DMS53 treated with DMSO at 0.1 percent for 48 hours (cell line): ENCODE data around the gene GDPD1.
"Not testable (repeated sequence)": the region's sequence is repeated elsewhere in the genome, so short reads cannot be mapped to it uniquely, and the experiment has no call there.

Experiments used
- DNase-seq: peaks from one replicate; lab custom pipeline; 2025; ENCODE audit not compliant: unreplicated experiment; lab: John Stamatoyannopoulos, UW

Gene GDPD1

GRCh38 chr17:59220328-59221158 lies at the start of gene GDPD1:
Gene GDPD1 (plus strand): TSS chr17:59220511. CDS start chr17:59220610, 99 bp downstream.
- peak; percentile 80 for DNase-seq

GRCh38 chr17:59172436-59173004 lies 47.8 kb upstream of the GDPD1 start:
- no peak for DNase-seq

DNA sequence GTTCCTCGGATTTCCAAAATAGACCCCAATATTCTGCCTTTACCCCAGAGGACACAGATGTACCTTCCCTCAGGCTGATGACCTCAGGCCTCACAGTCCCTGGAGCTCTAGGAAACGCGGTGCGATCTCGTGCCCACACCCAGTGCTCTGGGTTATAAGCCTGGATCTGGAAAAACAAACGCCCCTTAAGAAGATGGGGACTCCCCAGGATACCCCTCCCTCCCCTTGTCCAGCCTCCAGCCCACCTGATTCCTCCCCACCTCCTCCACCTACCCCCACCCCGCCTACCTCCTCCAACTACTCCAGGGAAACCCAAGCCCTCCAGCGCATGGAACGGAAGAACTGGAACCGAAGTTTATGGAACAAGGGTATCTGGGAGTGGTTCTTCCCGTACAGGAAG lies 45.6 kb upstream of the GDPD1 start:
- no peak for DNase-seq

- DNase-seq: no peak
These were observed 45.2 kb upstream of the GDPD1 start for GRCh38 chr17:59175076-59175475.

DNA sequence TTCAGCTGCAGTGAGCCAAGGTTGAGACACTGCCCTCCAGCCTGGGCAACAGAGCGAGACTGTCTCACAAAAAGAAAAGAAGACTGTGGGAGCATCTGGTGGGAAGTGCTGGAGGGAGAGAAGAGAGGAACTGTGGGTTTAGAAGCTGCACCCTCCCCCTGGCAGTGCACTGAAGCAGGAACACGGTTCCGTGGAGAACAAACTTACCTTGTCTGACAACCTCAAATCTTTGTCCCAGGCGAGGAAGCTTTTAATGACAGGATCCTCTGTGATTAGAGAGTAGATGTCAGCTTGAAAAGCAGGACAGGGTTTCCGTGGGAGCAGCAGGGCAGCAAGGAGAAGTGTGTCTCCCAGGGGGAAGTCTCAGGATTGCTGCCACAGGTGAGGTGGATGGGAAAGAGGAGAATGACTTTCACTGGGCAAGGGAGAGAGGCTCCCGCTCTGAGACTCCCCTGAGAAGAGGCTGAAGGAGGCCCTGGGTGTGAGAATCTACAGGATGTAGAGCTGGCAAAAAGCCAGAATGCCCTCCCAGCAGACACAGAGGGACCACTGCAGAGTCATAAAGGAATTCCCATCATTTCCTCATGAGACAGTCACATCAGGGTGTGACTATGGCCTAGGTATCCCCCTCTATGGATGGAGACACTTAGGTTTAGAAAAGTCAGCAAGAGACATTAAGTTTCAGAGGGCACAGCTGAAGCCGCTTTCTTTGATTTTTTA lies 41.9 kb upstream of the GDPD1 start:
- no peak for DNase-seq

GRCh38 chr17:59179601-59180000 lies 40.7 kb upstream of the GDPD1 start:
- DNase-seq: not testable (repeated sequence)

DNA sequence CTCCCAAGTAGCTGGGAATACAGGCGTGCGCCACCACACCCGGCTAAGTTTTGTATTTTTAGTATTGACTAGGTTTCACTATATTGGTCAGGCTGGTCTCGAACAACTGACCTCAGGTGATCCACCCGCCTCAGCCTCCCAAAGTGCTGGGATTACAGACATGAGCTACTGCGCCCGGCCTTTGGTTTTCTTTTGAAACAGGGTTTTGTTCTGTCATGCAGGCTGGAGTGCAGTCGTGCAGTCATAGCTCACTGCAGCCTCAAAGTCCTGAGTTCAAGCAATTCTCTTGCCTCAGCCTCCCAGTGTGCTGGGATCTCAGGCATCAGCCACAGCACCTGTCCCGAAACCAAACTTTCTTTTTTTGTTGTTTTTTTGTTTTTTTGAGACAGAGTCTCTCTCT lies 39.7 kb upstream of the GDPD1 start:
- no peak for DNase-seq

DNA sequence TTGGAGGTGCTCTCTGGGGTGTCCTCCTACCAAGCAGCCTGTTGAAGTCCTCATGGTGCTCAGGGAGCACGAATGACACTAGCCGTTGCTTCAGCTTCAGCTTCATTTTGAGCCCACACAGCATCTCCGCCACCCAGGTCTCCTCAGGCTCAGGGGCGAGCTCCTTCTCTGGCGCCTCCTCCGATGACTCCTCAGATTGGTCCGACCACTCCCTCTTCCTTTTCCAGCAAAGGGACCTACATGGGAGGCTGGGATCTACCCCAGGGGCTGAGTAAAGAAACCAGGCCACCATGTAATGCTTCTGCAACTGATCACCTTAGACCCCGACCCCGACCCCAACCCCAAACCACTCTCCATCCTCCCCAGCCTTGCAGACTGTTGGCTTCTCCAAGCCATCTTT lies 38.8 kb upstream of the GDPD1 start:
- DNase-seq: no peak

DNA sequence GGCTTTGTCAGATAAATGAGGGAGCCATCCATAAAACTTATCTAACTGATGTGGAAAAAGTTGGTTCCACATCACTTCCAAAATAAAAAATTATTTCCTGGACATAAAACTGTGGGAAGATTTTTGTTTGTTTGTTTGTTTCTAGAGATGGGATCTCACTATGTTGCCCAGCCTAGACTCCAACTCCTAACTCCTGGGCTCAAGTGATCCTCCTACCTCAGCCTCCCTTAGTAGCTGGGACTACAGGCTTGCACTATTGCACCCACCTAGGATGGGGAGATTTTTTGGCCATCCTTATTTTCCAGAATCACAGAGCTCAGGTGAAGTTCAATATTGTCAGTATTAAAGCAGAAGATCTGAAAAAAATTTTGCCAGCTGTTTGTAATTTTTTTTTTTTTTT lies 34.3 kb upstream of the GDPD1 start:
- DNase-seq: no peak

- DNase-seq: no peak
These were observed 33.5 kb upstream of the GDPD1 start for GRCh38 chr17:59186850-59187249.

GRCh38 chr17:59190806-59191205 lies 29.5 kb upstream of the GDPD1 start:
- no peak for DNase-seq

GRCh38 chr17:59193336-59193862 lies 26.9 kb upstream of the GDPD1 start:
- DNase-seq: no peak

GRCh38 chr17:59199398-59199797 lies 20.9 kb upstream of the GDPD1 start:
- DNase-seq: no peak

DNA sequence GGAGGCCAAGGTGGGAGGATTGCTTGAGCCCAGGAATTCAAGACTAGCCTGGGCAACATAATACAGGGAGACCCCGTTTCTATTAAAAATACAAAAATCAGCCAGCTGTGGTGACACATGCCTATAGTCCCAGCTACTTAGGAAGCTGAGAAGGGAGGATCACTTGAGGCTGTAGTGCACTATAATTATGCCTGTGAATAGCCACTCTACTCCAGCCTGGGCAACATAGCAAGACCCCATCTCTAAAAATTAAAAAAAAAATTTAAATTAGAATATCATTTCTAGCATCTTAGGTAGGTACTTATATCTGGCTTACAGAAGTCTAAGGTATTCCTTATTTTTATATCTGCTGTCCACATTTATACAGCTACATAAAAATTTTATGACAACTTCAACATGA lies 18.0 kb upstream of the GDPD1 start:
- no peak for DNase-seq

DNA sequence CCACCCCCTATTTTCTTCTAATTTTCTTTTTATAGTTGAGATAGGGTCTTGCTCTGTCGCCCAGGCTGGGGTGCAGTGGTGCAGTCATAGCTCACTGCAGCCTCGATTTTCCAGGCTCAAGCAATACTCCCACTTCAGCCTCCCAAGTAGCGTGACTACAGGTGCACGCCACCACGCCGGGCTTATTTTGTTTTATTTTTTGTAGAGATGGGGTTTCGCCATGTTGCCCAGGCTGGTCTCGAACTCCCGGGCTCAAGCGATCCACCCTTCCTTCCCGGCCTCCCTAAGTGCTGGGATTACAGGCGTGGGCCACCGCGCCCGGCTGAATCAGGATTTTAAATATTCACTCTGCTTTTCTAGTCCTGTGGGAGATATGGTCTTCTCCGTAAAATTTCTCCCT lies 941 bp upstream of the GDPD1 start:
- DNase-seq: no peak

DNA sequence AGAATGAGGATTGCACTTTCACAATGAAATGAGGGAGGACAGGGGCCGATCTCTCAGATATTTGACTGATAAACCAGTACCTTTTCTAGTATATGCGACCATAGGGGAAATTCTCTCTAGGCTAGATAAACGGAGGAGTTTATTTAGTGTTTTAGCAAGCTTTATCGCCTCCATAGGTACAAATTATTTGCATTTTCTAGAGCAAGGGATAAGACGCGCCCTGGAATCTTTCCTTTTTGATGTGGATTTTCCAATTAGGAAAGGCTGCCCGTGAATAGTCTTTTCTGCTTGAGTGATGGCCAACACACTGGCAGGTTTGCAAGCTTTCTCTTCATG lies 351 bp upstream of the GDPD1 start:
- DNase-seq: peak; percentile 19

DNA sequence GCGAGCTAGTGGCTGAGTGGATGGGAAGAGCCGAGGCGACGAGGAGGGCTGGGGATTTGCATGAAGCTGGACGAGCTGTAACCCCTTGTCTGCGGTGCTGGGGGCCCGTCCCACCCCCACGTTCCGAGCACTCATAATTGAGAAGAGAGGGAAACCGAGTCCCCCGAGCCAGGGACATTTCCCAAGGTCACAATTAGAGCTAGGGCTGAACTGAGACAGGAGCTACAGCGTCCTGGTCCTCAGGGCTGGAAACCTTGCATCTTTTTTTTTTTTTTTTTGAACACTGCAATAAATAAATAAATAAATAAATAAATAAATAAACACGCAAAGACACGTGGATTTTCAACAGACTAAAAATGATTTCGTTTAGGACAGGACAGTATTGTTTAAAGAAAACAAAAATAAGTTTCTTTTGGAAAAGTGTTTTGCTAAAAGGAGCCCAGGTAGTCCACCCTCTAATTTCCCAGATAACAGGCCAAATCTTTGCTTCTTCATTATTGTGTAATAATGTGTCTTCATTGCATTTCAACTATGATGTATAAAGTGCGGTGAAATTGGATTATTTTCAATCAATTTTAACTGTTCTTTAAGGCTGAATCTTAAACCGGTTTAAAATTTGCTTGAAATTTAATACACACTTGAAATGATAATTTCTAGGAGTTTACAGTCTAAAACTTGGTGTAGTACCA lies 992 bp downstream of the GDPD1 start:
- DNase-seq: no peak

GRCh38 chr17:59223813-59224212 lies 3.5 kb downstream of the GDPD1 start:
- DNase-seq: no peak

DNA sequence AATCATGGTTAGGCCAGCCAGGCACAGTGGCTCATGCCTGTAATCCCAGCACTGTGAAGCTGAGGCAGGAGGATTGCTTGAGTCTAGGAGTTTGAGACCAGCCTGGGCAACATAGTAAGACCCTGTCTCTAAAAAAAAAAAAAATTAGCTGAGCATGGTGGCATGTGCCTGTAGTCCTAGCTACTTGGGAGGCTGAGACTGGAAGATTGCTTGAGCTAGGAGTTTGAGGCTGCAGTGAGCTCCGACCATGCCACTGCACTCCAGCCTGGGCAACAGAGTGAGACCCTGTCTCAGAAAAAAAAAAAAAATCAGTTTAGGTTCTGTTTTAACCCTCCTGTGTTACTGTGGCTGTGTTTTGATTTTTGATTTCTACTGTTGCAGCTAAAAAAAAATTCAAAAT lies 8.3 kb downstream of the GDPD1 start:
- DNase-seq: not testable (repeated sequence)

- DNase-seq: no peak
These were observed 10.5 kb downstream of the GDPD1 start for GRCh38 chr17:59230764-59231163.

DNA sequence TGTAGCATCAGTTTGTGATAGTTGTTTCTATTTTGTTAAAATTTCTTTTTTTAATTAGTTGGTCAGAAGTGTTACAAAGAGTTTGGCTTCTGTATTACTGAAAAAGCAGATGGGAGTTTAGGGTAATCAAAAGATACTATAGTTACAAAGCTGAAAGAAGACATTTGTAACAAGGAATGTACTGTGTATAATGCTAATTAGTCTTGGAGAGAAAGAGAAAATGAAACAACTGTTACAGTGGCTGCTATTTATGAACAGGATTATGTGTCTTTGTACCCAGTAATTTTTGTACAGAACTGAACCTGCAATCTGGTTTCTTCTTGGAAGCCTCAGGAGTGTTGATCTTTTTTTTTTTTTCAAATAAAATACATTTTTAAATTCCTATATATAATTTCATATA lies 14.3 kb downstream of the GDPD1 start:
- no peak for DNase-seq
